Measurements from ENCODE around the gene CDH2. TPM values are rescaled to one million over a fixed set of nuclear protein-coding genes. Genes with fewer than 3 reads are reported as not detected.

The CDH2 gene
- total RNA-seq, 1 donor from 2014 or later: 363 TPM

GRCh38 chr18:28088477-28088876 is 88.5 kb downstream of the CDH2 start:
- Histone ChIP-seq H3K79me2 (ENCODE audit: insufficient read depth, low read length) (peaks cover 99% of the 10 kb centered on the region), H3K9ac (ENCODE audit: low read length) (no peak overlapping the region), H3K27me3 (ENCODE audit: insufficient read depth, low read length) (no peaks in the 10 kb centered on the region), H3K4me3 (ENCODE audit: insufficient read depth, low read depth, low read length) (no peak overlapping the region), H2AFZ (ENCODE audit: low read depth, low read length) (no peak overlapping the region), H3K9me3 (ENCODE audit: insufficient read depth, low read depth, low read length) (no peaks in the 10 kb centered on the region), H3K4me1 (ENCODE audit: insufficient read depth, low read length) (peaks cover 29% of the 10 kb centered on the region), H3K27ac (ENCODE audit: low read depth, low read length) (peak overlapping the region; percentile 5), H4K20me1 (ENCODE audit: insufficient read depth, low read length) (peaks cover 26% of the 10 kb centered on the region), H3K36me3 (ENCODE audit: insufficient read depth, low read length) (no peaks in the 10 kb centered on the region), H3K4me2 (ENCODE audit: low read length) (no peak overlapping the region)
- no peak for TF ChIP-seq EZH2 (IDR thresholded peaks at IDR 0.05; ENCODE audit: insufficient read depth, low read length)
- peak overlapping the region; percentile 96 for H3K27ac Mint-ChIP-seq (ENCODE audit: unreplicated experiment)
- FAIRE-seq (no peak), DNase-seq (ENCODE audit: low read depth) (no peak)
- H3K9me3 Mint-ChIP-seq (ENCODE audit: unreplicated experiment): no peaks in the 10 kb centered on the region
- H3K27me3 Mint-ChIP-seq (ENCODE audit: low read depth, unreplicated experiment): no peaks in the 10 kb centered on the region
- peak overlapping the region; percentile 18 for H3K4me3 Mint-ChIP-seq (ENCODE audit: unreplicated experiment)
- H3K4me1 Mint-ChIP-seq (ENCODE audit: low read depth, unreplicated experiment): peaks cover 52% of the 10 kb centered on the region
- peaks cover 5% of the 10 kb centered on the region for H3K36me3 Mint-ChIP-seq (ENCODE audit: low read depth, unreplicated experiment)

- Mint-ChIP-seq H3K4me3 (ENCODE audit: unreplicated experiment) (peak overlapping the region; percentile 28), H3K27me3 (ENCODE audit: low read depth, unreplicated experiment) (no peaks in the 10 kb centered on the region), H3K27ac (ENCODE audit: unreplicated experiment) (peak overlapping the region; percentile 96), H3K9me3 (ENCODE audit: unreplicated experiment) (no peaks in the 10 kb centered on the region), H3K36me3 (ENCODE audit: low read depth, unreplicated experiment) (peaks cover 2% of the 10 kb centered on the region), H3K4me1 (ENCODE audit: low read depth, unreplicated experiment) (peaks cover 59% of the 10 kb centered on the region)
- Histone ChIP-seq H2AFZ (ENCODE audit: low read depth, low read length) (no peak overlapping the region), H3K27me3 (ENCODE audit: insufficient read depth, low read length) (no peaks in the 10 kb centered on the region), H3K4me3 (ENCODE audit: insufficient read depth, low read depth, low read length) (peak overlapping the region; percentile 6), H3K79me2 (ENCODE audit: insufficient read depth, low read length) (peaks cover 99% of the 10 kb centered on the region), H4K20me1 (ENCODE audit: insufficient read depth, low read length) (peaks cover 26% of the 10 kb centered on the region), H3K27ac (ENCODE audit: low read depth, low read length) (peak overlapping the region; percentile 75), H3K4me1 (ENCODE audit: insufficient read depth, low read length) (peaks cover 29% of the 10 kb centered on the region), H3K36me3 (ENCODE audit: insufficient read depth, low read length) (no peaks in the 10 kb centered on the region), H3K9me3 (ENCODE audit: insufficient read depth, low read depth, low read length) (no peaks in the 10 kb centered on the region), H3K9ac (ENCODE audit: low read length) (peak overlapping the region; percentile 52), H3K4me2 (ENCODE audit: low read length) (peak overlapping the region; percentile 81)
- FAIRE-seq (peak; percentile 73), DNase-seq (ENCODE audit: low read depth) (peak; percentile 81)
- TF ChIP-seq EZH2 (IDR thresholded peaks at IDR 0.05; ENCODE audit: insufficient read depth, low read length) (no peak), CTCF (IDR thresholded peaks at IDR 0.05; ENCODE audit: insufficient read depth, low read depth, low read length) (no peak)
Measured at GRCh38 chr18:28086670-28087552, 90.0 kb downstream of the CDH2 start.

GRCh38 chr18:28081516-28081915 is 95.4 kb downstream of the CDH2 start:
- H3K4me3 Mint-ChIP-seq (ENCODE audit: unreplicated experiment): no peak overlapping the region

More at GRCh38 chr18:28081516-28081915, 95.4 kb downstream of the CDH2 start:
- H3K27me3 Mint-ChIP-seq (ENCODE audit: low read depth, unreplicated experiment): no peaks in the 10 kb centered on the region
- no peak overlapping the region for H3K27ac ChIP-seq (ENCODE audit: low read depth, low read length)
- peaks cover 77% of the 10 kb centered on the region for H3K4me1 Mint-ChIP-seq (ENCODE audit: low read depth, unreplicated experiment)
- H3K27me3 ChIP-seq (ENCODE audit: insufficient read depth, low read length): no peaks in the 10 kb centered on the region
- FAIRE-seq (no peak), DNase-seq (ENCODE audit: low read depth) (no peak)
- no peak overlapping the region for H3K4me3 ChIP-seq (ENCODE audit: insufficient read depth, low read depth, low read length)
- no peaks in the 10 kb centered on the region for H3K9me3 ChIP-seq (ENCODE audit: insufficient read depth, low read depth, low read length)
- peaks cover 99% of the 10 kb centered on the region for H3K79me2 ChIP-seq (ENCODE audit: insufficient read depth, low read length)
- no peak overlapping the region for H3K9ac ChIP-seq (ENCODE audit: low read length)
- no peak overlapping the region for H2AFZ ChIP-seq (ENCODE audit: low read depth, low read length)
- TF ChIP-seq EZH2 (IDR thresholded peaks at IDR 0.05; ENCODE audit: insufficient read depth, low read length): no peak
- no peaks in the 10 kb centered on the region for H3K9me3 Mint-ChIP-seq (ENCODE audit: unreplicated experiment)
- no peak overlapping the region for H3K4me2 ChIP-seq (ENCODE audit: low read length)
- peaks cover 2% of the 10 kb centered on the region for H3K36me3 Mint-ChIP-seq (ENCODE audit: low read depth, unreplicated experiment)
- H3K36me3 ChIP-seq (ENCODE audit: insufficient read depth, low read length): no peaks in the 10 kb centered on the region
- H3K27ac Mint-ChIP-seq (ENCODE audit: unreplicated experiment): peak overlapping the region; percentile 93
- H3K4me1 ChIP-seq (ENCODE audit: insufficient read depth, low read length): peaks cover 36% of the 10 kb centered on the region
- peaks cover 10% of the 10 kb centered on the region for H4K20me1 ChIP-seq (ENCODE audit: insufficient read depth, low read length)
